ENCODE measurements around the gene C9orf78. TPM values are rescaled to one million over a fixed set of nuclear protein-coding genes. Genes with fewer than 3 reads are reported as not detected.
A peak's percentile ranks its signal among the peaks of the same experiment; 100 is the strongest.

C9orf78 gene
- total and polyA plus RNA-seq, 9 of the 15 experiments (the other 6 are each of a cell fraction or from before 2014, with no cell fraction given): 94.6 to 266 (median 202) TPM

DNA sequence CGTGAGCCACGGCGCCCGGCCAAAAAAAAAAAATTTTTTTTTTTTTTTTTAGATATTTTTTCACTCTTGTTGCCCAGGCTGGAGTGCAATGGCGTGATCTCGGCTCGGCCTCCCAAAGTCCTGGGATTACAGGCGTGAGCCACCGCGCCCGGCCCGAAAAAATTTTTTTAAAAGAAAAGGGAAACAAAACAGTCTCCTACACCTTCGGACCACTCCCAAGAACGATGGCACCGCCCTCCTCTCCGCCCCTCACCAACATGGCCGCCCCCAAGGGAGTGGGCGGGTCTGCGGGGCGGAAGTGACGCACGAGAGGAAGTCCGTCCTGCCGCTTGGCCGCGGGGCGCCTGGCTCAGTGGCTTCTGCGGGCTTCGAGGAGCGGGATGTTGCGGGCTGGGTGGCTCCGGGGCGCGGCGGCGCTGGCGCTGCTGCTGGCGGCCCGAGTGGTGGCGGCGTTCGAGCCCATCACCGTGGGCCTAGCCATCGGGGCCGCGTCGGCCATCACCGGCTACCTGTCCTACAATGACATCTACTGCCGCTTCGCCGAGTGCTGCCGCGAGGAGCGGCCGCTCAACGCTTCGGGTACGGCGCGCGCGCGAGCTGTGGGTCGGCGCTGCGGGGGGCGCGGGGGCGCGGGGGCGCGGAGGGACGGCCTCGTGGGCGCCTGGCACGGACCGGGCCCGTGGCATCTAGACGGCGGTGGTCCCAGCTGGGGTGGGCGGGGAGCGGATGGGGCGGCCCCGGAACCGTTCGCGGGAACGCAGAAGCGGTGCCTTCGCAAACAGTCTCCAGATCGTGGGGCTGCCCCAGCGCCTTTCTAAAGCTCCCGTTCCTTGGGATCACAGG lies 32.0 kb downstream of the C9orf78 start, which contains the start of gene TOR1B (continued):
- TF ChIP-seq, protein P1, sequence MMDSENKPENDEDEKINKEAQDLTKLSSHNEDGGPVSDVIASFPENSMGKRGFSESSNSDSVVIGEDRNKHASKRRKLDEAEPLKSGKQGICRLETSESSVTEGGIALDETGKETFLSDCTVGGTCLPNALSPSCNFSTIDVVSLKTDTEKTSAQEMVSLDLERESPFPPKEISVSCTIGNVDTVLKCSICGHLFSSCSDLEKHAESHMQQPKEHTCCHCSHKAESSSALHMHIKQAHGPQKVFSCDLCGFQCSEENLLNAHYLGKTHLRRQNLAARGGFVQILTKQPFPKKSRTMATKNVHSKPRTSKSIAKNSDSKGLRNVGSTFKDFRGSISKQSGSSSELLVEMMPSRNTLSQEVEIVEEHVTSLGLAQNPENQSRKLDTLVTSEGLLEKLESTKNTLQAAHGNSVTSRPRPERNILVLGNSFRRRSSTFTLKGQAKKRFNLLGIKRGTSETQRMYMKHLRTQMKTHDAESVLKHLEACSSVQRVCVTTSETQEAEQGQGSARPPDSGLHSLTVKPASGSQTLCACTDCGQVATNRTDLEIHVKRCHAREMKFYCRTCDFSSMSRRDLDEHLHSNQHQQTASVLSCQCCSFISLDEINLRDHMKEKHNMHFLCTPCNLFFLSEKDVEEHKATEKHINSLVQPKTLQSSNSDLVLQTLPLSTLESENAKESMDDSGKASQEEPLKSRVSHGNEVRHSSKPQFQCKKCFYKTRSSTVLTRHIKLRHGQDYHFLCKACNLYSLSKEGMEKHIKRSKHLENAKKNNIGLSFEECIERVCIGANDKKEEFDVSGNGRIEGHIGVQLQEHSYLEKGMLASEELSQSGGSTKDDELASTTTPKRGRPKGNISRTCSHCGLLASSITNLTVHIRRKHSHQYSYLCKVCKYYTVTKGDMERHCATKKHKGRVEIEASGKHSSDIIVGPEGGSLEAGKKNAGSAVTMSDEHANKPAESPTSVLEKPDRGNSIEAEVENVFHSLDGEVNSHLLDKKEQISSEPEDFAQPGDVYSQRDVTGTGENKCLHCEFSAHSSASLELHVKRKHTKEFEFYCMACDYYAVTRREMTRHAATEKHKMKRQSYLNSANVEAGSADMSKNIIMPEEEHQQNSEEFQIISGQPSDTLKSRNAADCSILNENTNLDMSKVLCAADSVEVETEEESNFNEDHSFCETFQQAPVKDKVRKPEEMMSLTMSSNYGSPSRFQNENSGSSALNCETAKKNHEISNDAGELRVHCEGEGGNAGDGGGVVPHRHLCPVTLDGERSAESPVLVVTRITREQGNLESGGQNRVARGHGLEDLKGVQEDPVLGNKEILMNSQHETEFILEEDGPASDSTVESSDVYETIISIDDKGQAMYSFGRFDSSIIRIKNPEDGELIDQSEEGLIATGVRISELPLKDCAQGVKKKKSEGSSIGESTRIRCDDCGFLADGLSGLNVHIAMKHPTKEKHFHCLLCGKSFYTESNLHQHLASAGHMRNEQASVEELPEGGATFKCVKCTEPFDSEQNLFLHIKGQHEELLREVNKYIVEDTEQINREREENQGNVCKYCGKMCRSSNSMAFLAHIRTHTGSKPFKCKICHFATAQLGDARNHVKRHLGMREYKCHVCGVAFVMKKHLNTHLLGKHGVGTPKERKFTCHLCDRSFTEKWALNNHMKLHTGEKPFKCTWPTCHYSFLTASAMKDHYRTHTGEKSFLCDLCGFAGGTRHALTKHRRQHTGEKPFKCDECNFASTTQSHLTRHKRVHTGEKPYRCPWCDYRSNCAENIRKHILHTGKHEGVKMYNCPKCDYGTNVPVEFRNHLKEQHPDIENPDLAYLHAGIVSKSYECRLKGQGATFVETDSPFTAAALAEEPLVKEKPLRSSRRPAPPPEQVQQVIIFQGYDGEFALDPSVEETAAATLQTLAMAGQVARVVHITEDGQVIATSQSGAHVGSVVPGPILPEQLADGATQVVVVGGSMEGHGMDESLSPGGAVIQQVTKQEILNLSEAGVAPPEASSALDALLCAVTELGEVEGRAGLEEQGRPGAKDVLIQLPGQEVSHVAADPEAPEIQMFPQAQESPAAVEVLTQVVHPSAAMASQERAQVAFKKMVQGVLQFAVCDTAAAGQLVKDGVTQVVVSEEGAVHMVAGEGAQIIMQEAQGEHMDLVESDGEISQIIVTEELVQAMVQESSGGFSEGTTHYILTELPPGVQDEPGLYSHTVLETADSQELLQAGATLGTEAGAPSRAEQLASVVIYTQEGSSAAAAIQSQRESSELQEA (IDR thresholded peaks at IDR 0.05; ENCODE audit: low read depth): no peak
- TF ChIP-seq LEF1 (IDR thresholded peaks at IDR 0.05): no peak
- no peak for TF ChIP-seq PTTG1 (tag; IDR thresholded peaks at IDR 0.05; ENCODE audit: low read depth)
- TF ChIP-seq TEAD1 (CRISPR knock-in tag; IDR thresholded peaks at IDR 0.05): peak in 1 of 2 experiments; percentile 41; a peak in 1 of 4 replicates
- TF ChIP-seq NFE2L1 (tag; IDR thresholded peaks at IDR 0.05; ENCODE audit: borderline replicate concordance, low read depth): no peak
- TF ChIP-seq ELF4 (CRISPR knock-in tag; IDR thresholded peaks at IDR 0.05): no peak
- TF ChIP-seq BDP1 (IDR thresholded peaks at IDR 0.05; ENCODE audit: insufficient read depth, insufficient read length): no peak
- TF ChIP-seq ZNF212 (CRISPR knock-in tag; IDR thresholded peaks at IDR 0.05): 0 out of 2 replicates have a peak, but pooled peaks have one; percentile 61
- TF ChIP-seq CHD4 (IDR thresholded peaks at IDR 0.05; ENCODE audit: insufficient read depth, insufficient replicate concordance, low read depth, low read length, poor library complexity, severe bottlenecking): no peak
- no peak for TF ChIP-seq CCAR2 (IDR thresholded peaks at IDR 0.05; ENCODE audit: low read depth, low read length)
- peak; percentile 99 for TF ChIP-seq GABPB1 (CRISPR knock-in tag; IDR thresholded peaks at IDR 0.05)
- peak; percentile 92 for TF ChIP-seq SPI1 (IDR thresholded peaks at IDR 0.05; ENCODE audit: borderline replicate concordance, low read depth, low read length)
- TF ChIP-seq NFXL1 (CRISPR knock-in tag; IDR thresholded peaks at IDR 0.05): no peak
- no peak for TF ChIP-seq SLC30A9 (CRISPR knock-in tag; IDR thresholded peaks at IDR 0.05)
